ENCODE data around the gene CADPS.

DNA sequence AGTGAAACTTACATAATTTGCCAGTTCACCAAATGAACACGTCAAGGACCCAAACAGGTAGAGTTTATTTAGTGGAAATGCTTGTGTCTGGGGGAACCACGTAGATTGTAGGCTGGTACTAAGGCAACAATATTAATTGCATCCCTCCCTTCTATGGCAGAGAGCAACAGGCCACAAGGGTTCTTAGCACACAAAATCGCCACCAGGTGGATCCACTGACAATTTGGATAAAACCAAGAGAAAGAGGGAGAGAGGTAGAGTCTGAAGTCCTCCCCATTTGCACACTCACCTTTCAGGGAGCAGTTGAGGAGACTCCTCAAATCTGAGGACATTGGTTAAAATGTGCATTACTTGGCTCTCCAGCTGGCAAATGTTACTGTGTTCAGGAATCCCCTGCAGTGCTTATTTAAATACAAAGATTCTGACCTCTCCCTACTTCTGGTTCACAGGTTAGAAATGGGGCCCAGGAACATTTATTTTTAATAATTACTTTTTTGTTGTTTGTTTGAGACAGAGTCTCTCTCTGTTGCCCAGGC, 320.9 kb downstream of the CADPS start:
- TF ChIP-seq, protein P1, sequence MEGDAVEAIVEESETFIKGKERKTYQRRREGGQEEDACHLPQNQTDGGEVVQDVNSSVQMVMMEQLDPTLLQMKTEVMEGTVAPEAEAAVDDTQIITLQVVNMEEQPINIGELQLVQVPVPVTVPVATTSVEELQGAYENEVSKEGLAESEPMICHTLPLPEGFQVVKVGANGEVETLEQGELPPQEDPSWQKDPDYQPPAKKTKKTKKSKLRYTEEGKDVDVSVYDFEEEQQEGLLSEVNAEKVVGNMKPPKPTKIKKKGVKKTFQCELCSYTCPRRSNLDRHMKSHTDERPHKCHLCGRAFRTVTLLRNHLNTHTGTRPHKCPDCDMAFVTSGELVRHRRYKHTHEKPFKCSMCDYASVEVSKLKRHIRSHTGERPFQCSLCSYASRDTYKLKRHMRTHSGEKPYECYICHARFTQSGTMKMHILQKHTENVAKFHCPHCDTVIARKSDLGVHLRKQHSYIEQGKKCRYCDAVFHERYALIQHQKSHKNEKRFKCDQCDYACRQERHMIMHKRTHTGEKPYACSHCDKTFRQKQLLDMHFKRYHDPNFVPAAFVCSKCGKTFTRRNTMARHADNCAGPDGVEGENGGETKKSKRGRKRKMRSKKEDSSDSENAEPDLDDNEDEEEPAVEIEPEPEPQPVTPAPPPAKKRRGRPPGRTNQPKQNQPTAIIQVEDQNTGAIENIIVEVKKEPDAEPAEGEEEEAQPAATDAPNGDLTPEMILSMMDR (IDR thresholded peaks at IDR 0.05) = no peak
- TF ChIP-seq POLR2A (IDR thresholded peaks at IDR 0.05) = no peak
